SK-N-SH (cell line): ENCODE data around the gene SCD5. TPM values are rescaled to one million over a fixed set of nuclear protein-coding genes. Genes with fewer than 3 reads are reported as not detected.

Experiments
- CTCF ChIA-PET: fragments of 300-600, 350-600 bp; formaldehyde crosslinking; extraction: SDS; loops from one replicate; lab custom pipeline; 2021; lab: Yijun Ruan, JAX
- POLR2A ChIA-PET: fragments of 350-600 bp; sonication (Branson Sonifier 250); formaldehyde crosslinking; extraction: SDS; loops from one replicate; lab custom pipeline; 2020; ENCODE audit warnings: antibody characterized with exemption, inconsistent platforms; lab: Yijun Ruan, JAX
- DNase-seq: peaks from one replicate; pipeline ENCODE4 v3.0.0; 2012
- H2AFZ ChIP-seq: fragments of 200-600 bp; sonication (generic); 2 replicates; pipeline ENCODE4 v1.8.1; 2016; ENCODE audit warnings: antibody characterized with exemption, mild to moderate bottlenecking, low read depth
- H3F3A ChIP-seq: fragments of 200-600 bp; sonication (generic); replicated peaks from 2 replicates; pipeline ENCODE3; 2016; ENCODE audit warnings: antibody characterized with exemption, mild to moderate bottlenecking; ENCODE audit not compliant: insufficient read depth
- H3K27ac ChIP-seq, 2 experiments: fragments of 200-500 bp in 1 of 2; fragments of 200-600 bp in 1 of 2; sonication (Bioruptor generic) in 1 of 2; sonication (generic), shearing (Covaris generic) in 1 of 2; 2 replicates each; pipeline versions ENCODE4 v1.5.1 to v1.6.1; 2014 to 2016; ENCODE audit warnings: low read depth in 2 of 2, inconsistent platforms in 1 of 2, low read length in 1 of 2, mild to moderate bottlenecking in 1 of 2, mixed read lengths in 1 of 2
- H3K27me3 ChIP-seq: fragments of 200-600 bp; sonication (generic), shearing (Covaris generic); 2 replicates; pipeline ENCODE4 v1.6.1; 2016; ENCODE audit warnings: mixed run types; ENCODE audit not compliant: insufficient read depth
- H3K36me3 ChIP-seq, 2 experiments: fragments of 200-500 bp in 1 of 2; fragments of 200-600 bp in 1 of 2; sonication (Bioruptor generic) in 1 of 2; sonication (generic) in 1 of 2; replicated peaks in 1 of 2; 2 replicates each; pipeline versions ENCODE3 to v1.5.1; 2014 to 2016; ENCODE audit warnings: low read length in 1 of 2, mild to moderate bottlenecking in 1 of 2; ENCODE audit not compliant: insufficient read depth in 2 of 2, control insufficient read depth in 1 of 2
- H3K4me1 ChIP-seq, 2 experiments: fragments of 200-500 bp in 1 of 2; fragments of 200-600 bp in 1 of 2; sonication (Bioruptor generic) in 1 of 2; sonication (generic), shearing (Covaris generic) in 1 of 2; 2 replicates each; pipeline versions ENCODE4 v1.5.1 to v1.6.1; 2014 to 2016; ENCODE audit warnings: low read depth in 1 of 2, low read length in 1 of 2, mixed run types in 1 of 2; ENCODE audit not compliant: insufficient read depth in 2 of 2, control insufficient read depth in 1 of 2
- H3K4me2 ChIP-seq: fragments of 200-600 bp; sonication (generic), shearing (Covaris generic); 2 replicates; pipeline ENCODE4 v1.6.1; 2017; ENCODE audit warnings: mixed run types
- H3K4me3 ChIP-seq, 2 experiments: fragments of 200-500 bp in 1 of 2; fragments of 200-600 bp in 1 of 2; sonication (Bioruptor generic) in 1 of 2; sonication (generic), shearing (Covaris generic) in 1 of 2; 2 replicates each; pipeline versions ENCODE4 v1.5.1 to v1.8.1; 2014 to 2016; ENCODE audit warnings: low read depth in 2 of 2, inconsistent platforms in 1 of 2, low read length in 1 of 2, mild to moderate bottlenecking in 1 of 2, mixed read lengths in 1 of 2, moderate library complexity in 1 of 2
- H3K79me2 ChIP-seq: fragments of 200-600 bp; sonication (generic); 2 replicates; pipeline ENCODE4 v1.8.1; 2017; ENCODE audit warnings: mild to moderate bottlenecking; ENCODE audit not compliant: insufficient read depth
- H3K9ac ChIP-seq: fragments of 200-600 bp; sonication (generic); 2 replicates; pipeline ENCODE4 v1.6.1; 2017; ENCODE audit warnings: mixed run types
- H3K9me2 ChIP-seq: fragments of 200-600 bp; sonication (generic); 2 replicates; pipeline ENCODE4 v1.6.1; 2017; ENCODE audit warnings: mixed run types
- H3K9me3 ChIP-seq: fragments of 200-600 bp; sonication (generic); 2 replicates; pipeline ENCODE4 v1.6.1; 2017; ENCODE audit warnings: mixed run types, mild to moderate bottlenecking, moderate library complexity
- H4K20me1 ChIP-seq: fragments of 200-600 bp; sonication (generic); 2 replicates; pipeline ENCODE4 v1.6.1; 2017; ENCODE audit warnings: mild to moderate bottlenecking, mixed run types; ENCODE audit not compliant: insufficient read depth
- ELF1 ChIP-seq: IDR thresholded peaks from 2 replicates; pipeline ENCODE4 v1.4.0; 2012
- EZH2phosphoT487 ChIP-seq: fragments of 200-600 bp; sonication (generic); IDR thresholded peaks from 2 replicates; pipeline ENCODE4 v1.6.1; 2017; ENCODE audit warnings: low read depth, mixed run types, mild to moderate bottlenecking, antibody characterized with exemption, moderate library complexity, borderline replicate concordance
- FOSL2 ChIP-seq: IDR thresholded peaks from 2 replicates; pipeline ENCODE4 v1.4.0; 2012; ENCODE audit warnings: low read depth, mild to moderate bottlenecking, moderate library complexity, borderline replicate concordance
- FOXJ3 ChIP-seq: sonication (generic); formaldehyde crosslinking; IDR thresholded peaks from 2 replicates; pipeline ENCODE4 v1.5.1; 2020; ENCODE audit warnings: mild to moderate bottlenecking, missing genetic modification reagents
- JUND ChIP-seq: IDR thresholded peaks from 2 replicates; pipeline ENCODE4 v1.4.0; 2012
- MEF2A ChIP-seq: IDR thresholded peaks from 2 replicates; pipeline ENCODE4 v1.4.0; 2012; ENCODE audit warnings: low read depth, borderline replicate concordance
- NFIC ChIP-seq: IDR thresholded peaks from 2 replicates; pipeline ENCODE4 v1.4.0; 2012; ENCODE audit warnings: borderline replicate concordance
- RCOR1 ChIP-seq: fragments of 150-350 bp; IDR thresholded peaks from 2 replicates; pipeline ENCODE4 v1.6.1; 2017; ENCODE audit warnings: antibody characterized with exemption, low read length
- ZBTB33 ChIP-seq: IDR thresholded peaks from 2 replicates; pipeline ENCODE4 v1.4.0; 2012; ENCODE audit warnings: low read depth, borderline replicate concordance
- WGBS: methylation state at CpG from one replicate; pipeline ENCODE4 v1.1.6; 2017; ENCODE audit warnings: low lambda C conversion rate; 5-methylcytosine and 5-hydroxymethylcytosine counted together
- polyA plus RNA-seq, 3 experiments: library from polyadenylated mRNA; depleted of rRNA; stranded (reverse); fragments of >200 nt; gene quantifications; 2 replicates each; pipeline ENCODE4 v1.2.3, GENCODE V29; 2012
- TF ChIP-seq, protein P1 (sequence below): IDR thresholded peaks from 2 replicates; pipeline ENCODE4 v1.4.0; 2012; ENCODE audit warnings: low read depth
- TF ChIP-seq, protein P2 (sequence below): IDR thresholded peaks from 2 replicates; pipeline ENCODE4 v1.6.1; 2012; ENCODE audit warnings: mild to moderate bottlenecking, low read depth, low read length, moderate library complexity

Gene SCD5
- polyA plus RNA-seq, 1 of the 3 experiments (the other 2 are of a cell fraction) = 23.7 TPM

DNA sequence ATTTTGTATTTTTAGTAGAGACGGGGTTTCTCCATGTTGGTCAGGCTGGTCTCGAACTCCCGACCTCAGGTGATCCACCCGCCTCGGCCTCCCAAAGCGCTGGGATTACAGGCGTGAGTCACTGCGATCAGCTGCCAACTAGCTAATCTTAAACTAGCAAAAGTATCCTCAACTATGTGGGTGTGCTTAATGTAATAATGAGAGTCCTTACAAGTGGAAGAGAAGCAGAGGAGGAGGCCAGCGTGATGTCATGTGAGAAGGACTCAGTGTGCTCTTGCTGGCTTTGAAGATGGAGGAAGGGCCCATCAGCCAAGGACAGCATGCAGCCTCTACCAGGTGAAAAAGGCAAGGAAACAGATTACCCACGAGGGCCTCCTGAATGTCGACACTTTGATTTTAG is 19.6 kb downstream of the SCD5 start:
- no peaks in the 10 kb centered on the region; the same call in 1 of the 2 replicates for H4K20me1 ChIP-seq
- no peak overlapping the region for H3K9ac ChIP-seq
- no peak overlapping the region for H3K4me3 ChIP-seq
- peaks cover 20 to 27% of the 10 kb centered on the region in 2 experiments for H3K4me1 ChIP-seq
- H3F3A ChIP-seq = no peaks in the 10 kb centered on the region
- 89% methylated on average over 11 of the region's 11 CpGs for WGBS
- no peak for TF ChIP-seq RCOR1
- no peak for TF ChIP-seq NFIC
- no peak for TF ChIP-seq JUND
- no peak for TF ChIP-seq FOXJ3
- TF ChIP-seq, protein P1, sequence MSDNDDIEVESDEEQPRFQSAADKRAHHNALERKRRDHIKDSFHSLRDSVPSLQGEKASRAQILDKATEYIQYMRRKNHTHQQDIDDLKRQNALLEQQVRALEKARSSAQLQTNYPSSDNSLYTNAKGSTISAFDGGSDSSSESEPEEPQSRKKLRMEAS = no peak
- TF ChIP-seq ZBTB33 = no peak
- TF ChIP-seq, protein P2, sequence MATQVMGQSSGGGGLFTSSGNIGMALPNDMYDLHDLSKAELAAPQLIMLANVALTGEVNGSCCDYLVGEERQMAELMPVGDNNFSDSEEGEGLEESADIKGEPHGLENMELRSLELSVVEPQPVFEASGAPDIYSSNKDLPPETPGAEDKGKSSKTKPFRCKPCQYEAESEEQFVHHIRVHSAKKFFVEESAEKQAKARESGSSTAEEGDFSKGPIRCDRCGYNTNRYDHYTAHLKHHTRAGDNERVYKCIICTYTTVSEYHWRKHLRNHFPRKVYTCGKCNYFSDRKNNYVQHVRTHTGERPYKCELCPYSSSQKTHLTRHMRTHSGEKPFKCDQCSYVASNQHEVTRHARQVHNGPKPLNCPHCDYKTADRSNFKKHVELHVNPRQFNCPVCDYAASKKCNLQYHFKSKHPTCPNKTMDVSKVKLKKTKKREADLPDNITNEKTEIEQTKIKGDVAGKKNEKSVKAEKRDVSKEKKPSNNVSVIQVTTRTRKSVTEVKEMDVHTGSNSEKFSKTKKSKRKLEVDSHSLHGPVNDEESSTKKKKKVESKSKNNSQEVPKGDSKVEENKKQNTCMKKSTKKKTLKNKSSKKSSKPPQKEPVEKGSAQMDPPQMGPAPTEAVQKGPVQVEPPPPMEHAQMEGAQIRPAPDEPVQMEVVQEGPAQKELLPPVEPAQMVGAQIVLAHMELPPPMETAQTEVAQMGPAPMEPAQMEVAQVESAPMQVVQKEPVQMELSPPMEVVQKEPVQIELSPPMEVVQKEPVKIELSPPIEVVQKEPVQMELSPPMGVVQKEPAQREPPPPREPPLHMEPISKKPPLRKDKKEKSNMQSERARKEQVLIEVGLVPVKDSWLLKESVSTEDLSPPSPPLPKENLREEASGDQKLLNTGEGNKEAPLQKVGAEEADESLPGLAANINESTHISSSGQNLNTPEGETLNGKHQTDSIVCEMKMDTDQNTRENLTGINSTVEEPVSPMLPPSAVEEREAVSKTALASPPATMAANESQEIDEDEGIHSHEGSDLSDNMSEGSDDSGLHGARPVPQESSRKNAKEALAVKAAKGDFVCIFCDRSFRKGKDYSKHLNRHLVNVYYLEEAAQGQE = no peak
- TF ChIP-seq MEF2A = no peak
- no peak for TF ChIP-seq FOSL2
- TF ChIP-seq ELF1 = no peak
- no peak for TF ChIP-seq EZH2phosphoT487
- H3K9me2 ChIP-seq = no peaks in the 10 kb centered on the region
- no peak overlapping the region for H3K27ac ChIP-seq
- no peaks in the 10 kb centered on the region for H3K36me3 ChIP-seq
- ChIA-PET POLR2A (no interaction called here), CTCF (interaction anchor here (1.3 kb wide), 1 partner anchor 57 kb away, joined by 4 read pairs; no protein-coding TSS in a partner anchor)
- no peaks in the 10 kb centered on the region for H3K27me3 ChIP-seq
- no peak overlapping the region for H3K4me2 ChIP-seq
- no peak overlapping the region for H2AFZ ChIP-seq
- H3K79me2 ChIP-seq = peaks cover 70% of the 10 kb centered on the region
- H3K9me3 ChIP-seq = no peaks in the 10 kb centered on the region
- DNase-seq = no peak
